Hepatic stellate cell (primary cell): ENCODE results near the gene L3MBTL1.

ENCODE experiments used
- DNase-seq: peaks from one replicate; pipeline ENCODE4 v3.0.0; 2011; ENCODE audit warnings: low spot score

Gene L3MBTL1

GRCh38 chr20:43506238-43506637 is 1.3 kb upstream of the L3MBTL1 start:
- DNase-seq: no peak

DNA sequence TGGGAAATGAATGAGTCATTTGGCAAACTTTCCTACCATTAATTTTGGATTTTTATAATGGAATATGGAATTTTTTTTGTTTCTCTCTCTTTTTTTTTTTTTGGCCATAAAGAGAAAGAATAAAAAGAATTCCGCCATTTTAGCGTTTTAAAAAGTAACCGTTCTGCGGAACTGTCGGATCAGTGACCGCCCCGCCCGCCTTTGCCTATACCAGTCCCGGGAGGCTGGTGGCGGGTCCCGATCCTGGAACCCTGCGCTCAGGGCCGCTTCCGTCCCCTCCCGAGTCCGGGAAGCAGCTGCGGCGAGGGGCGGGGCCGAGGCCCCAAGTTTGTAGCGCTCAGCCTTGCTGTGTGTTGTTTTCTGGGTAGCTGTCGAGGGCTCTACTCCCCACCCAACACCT is 609 bp downstream of the L3MBTL1 start:
- DNase-seq: no peak

- DNase-seq: no peak
These were observed 1.1 kb downstream of the L3MBTL1 start for GRCh38 chr20:43508604-43509040.

DNA sequence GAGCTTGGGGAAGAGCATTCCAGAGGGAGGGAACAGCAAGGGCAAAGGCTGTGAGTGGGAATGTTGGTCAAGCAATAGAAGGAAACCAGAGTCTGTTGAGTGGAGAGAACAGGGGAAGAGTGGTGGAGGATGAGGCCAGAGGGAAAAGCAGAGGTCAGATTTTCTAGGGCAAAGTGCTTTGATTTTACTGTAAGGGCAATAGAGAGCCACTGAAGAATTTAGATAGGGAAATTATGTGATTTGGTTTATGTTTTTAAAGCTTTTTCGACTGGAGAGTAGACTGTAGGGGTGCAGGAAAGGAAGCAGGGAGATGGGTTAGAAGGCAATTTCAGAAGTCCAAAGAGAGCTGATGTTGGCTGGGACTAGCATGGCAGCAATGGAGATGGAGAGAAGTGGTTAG is 4.4 kb downstream of the L3MBTL1 start:
- DNase-seq: no peak

GRCh38 chr20:43513372-43513930 is 6.0 kb downstream of the L3MBTL1 start:
- no peak for DNase-seq

GRCh38 chr20:43513931-43514647 is 6.6 kb downstream of the L3MBTL1 start:
- peak; percentile 96 for DNase-seq

DNA sequence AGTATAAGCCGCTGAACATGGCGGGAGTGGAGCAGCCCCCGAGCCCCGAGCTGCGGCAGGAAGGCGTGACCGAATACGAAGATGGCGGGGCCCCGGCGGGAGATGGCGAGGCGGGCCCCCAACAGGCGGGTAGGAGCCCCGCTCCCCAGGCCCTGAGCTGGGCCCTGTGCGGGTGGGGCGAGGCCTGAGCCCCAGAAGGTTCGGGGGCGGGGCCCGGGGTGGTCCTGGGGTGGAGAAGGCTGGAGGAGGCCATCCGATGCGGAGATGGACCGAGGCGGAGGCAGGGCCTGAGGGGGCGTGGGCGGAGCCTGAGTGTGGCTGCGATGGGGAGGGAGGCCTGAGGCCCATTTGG is 7.1 kb downstream of the L3MBTL1 start:
- no peak for DNase-seq

- DNase-seq: no peak
These were observed 8.1 kb downstream of the L3MBTL1 start for GRCh38 chr20:43515628-43516027.

DNA sequence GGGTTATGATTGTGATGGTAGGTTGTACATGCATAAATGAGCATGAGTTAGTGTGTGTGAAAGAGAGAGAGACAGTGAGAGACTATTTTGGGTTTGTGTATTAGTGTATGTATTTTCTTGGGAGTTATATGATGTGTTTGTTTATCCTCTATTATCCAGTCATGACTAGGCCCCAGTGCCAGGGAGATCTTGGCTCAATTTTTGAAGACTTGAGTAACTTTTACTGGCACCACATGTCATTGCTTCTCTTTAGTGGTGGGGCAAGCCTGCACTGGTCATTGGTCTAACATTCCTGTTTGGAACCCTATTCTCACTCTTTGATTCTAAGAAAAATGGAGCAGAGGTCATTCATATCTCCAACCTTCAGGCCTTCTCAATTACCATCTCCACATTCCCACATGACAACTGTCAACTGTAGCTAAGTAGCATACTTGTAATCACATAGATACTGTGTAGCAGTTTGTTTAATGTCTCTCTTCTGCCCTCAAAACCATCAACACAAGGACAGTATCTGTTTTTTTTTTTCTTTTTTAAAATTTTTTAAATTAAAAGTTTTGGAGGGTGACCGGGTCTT is 8.8 kb downstream of the L3MBTL1 start:
- DNase-seq: no peak

DNA sequence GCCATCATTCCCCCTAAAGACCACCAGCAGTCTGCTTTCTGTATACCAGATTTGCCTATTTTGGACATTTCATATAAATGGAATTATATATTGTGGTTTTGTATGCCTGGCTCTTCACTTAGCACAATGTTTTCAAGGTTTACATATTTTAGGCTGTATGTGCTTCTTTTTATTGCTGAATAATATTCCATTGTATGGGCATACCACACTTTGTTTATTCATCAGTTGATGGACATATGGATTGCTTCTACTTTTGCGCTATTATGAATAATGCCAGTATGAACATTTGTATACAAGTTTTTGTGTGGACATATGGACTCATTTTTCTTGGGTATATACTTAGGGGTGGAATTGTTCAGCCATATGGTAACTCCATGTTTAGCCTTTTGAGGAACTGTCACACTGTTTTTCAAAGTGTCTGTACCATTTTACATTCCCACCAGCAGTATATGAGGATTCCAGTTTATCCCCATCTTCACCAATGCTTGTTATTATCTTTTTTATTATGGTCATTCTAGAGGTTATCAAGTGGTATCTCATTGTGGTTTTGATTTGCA is 12.7 kb downstream of the L3MBTL1 start:
- DNase-seq: no peak

DNA sequence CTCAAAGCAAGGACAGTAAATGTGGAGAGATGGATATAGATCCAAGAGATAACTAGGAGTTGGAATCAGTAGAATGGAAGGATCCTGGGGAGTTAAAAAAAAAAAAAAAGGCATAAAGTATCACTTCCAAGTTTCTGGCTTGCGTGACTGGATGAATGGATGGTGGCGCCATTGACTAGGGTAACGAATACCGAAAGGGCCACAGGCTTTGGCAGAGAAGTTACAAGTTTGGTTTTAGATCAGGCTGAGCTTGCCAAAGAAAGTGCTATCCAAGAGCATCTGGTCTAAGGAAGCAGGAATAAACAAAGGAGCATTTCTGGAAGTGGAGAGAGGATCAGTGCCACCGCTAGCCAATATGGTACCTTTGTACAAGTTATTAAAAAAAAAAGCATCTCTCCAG is 17.5 kb downstream of the L3MBTL1 start:
- no peak for DNase-seq

DNA sequence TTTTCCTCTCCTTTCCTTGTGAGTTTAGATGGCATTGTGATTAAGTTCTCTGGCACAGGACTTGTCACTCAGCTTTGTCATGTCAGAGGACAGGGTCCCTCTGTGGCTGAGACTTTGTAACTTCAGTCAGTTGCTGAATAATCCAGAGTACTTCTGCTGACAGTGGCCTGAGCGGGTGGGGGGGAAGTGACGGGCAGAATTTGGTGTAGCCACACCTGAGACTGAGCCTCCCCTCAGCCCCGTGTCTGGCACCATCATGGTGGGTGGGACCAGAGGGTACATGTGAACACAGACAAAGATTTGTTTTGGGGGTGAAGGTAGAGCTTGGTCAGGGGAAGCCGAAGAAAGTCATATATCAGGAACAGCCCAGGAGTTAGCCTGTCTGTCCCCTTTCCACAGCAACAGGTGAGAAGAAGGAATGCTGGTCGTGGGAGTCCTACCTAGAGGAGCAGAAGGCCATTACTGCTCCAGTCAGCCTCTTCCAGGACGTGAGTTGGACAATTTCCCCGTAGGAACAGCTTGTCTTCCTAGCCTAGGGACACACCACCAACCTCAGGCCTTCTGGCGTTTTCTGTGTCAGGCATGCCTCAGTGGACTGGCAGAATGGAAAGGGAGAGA is 20.9 kb downstream of the L3MBTL1 start:
- no peak for DNase-seq

- no peak for DNase-seq
These were observed 21.6 kb downstream of the L3MBTL1 start for GRCh38 chr20:43529051-43529450.

DNA sequence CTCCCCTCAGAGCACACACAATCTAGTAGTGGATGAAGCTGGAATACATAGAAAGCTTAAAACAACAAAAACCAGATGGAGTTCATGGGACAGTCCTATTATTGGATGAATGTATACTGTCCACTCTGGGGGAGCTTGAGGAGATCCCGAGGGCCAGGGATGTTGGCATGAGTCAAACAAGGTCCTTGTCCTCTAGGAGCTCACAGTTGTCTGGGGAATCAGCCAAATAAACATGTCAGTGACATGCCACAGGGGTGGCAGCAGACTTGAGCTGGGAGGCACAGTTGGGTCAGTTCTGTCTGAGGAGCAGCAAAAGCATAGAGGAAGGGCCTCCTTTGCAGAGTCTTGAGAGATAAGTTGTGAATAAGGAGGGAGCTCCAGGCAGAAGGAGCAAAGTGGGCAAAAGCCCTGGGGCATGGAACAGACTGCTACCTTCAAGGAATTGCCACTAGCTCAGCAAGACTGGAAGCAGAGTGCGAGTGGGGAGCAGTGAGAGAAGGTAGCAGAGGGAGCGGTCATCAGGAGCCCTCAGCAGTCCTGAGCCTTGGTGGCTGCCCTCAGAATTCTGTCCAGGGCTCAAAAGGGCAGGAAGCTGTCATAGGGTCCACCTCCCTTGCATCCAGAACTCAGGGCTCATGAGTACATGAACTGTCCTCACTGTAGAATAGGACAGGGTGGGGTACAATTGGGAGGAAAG is 22.1 kb downstream of the L3MBTL1 start:
- no peak for DNase-seq

- DNase-seq: no peak
These were observed 23.0 kb downstream of the L3MBTL1 start for GRCh38 chr20:43530321-43531090.

- DNase-seq: no peak
These were observed 23.6 kb downstream of the L3MBTL1 start for GRCh38 chr20:43531091-43531443.

GRCh38 chr20:43532416-43533055 is 25.0 kb downstream of the L3MBTL1 start:
- DNase-seq: no peak

DNA sequence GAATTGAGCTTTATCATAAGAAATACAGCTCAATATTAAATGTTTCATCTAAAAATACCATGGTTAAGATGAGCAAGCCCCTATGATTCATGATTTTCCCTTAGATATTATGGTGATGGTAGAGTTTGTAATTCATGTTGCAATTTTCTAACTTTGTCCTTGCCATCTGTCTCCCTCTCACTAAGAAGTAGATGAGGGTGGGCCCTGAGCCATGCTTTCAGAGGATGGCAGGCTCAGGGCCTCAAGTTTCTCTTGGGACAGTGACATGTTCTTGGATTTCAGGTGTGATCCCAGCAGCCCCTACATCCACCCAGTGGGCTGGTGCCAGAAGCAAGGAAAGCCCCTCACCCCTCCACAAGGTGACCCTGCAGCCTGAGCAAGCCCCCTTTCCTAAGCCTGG is 25.6 kb downstream of the L3MBTL1 start:
- peak; percentile 34 for DNase-seq

DNA sequence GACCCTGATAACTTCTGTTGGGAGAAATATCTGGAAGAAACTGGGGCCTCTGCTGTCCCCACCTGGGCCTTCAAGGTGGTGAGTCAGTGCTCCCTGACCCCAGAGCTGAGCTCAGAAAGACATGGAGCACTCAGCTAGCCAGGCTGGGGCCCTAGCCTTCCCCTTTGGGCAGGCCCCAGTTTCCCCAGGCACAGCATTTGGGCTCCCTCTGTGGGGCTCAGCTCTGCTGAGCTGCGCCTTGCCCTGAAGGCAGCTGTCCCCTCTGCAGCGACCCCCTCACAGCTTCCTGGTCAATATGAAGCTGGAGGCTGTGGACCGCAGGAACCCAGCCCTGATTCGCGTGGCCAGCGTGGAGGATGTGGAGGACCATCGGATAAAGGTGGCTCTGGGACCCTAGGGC is 26.5 kb downstream of the L3MBTL1 start:
- DNase-seq: no peak

- no peak for DNase-seq
These were observed 27.4 kb downstream of the L3MBTL1 start for GRCh38 chr20:43534791-43535350.
